ENCODE data around the gene RASGRF1. TPM values are rescaled to one million over a fixed set of nuclear protein-coding genes. Genes with fewer than 3 reads are reported as not detected.
A peak's percentile ranks its signal among the peaks of the same experiment; 100 is the strongest.

RASGRF1 gene
- total RNA-seq, 2 experiments from 2014 or later: not detected

DNA sequence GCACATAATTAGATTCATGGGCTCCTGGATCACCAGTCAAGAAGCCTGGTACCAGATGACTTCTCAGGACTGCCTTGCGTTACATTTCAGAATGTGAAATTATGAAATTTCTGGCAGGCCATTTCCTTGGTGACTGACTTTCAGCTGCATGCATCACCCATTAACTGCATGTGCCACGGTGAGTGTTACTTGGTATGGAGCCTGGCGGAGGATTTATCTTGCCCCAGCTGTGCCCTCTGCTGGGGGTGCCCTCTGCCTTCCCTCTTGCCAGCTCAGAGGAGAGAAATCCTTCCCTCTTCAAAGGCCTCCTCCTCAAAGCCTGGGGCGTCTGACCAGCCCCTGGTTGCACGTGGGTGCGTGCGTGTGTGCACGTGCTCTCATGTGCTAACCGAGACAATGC, 88.0 kb downstream of the RASGRF1 start:
- ChIA-PET POLR2A (no interaction called here), CTCF (no interaction called here)
- DNase-seq (peak in 2 of 14 experiments; percentile 23 to 43), ATAC-seq (ENCODE audit: poor library complexity) (no peak)
- H3K27me3 ChIP-seq (ENCODE audit: control insufficient read depth in 1 of 2, insufficient read depth in 2 of 2, low read length in 2 of 2): no peaks in the 10 kb centered on the region
- no peak for TF ChIP-seq CTCF (IDR thresholded peaks at IDR 0.05)
- H3K4me3 Mint-ChIP-seq: no peak overlapping the region
- H3K27me3 Mint-ChIP-seq: no peaks in the 10 kb centered on the region
- peaks cover 10% of the 10 kb centered on the region for H3K4me1 ChIP-seq (ENCODE audit: insufficient read depth, low read length)
- no peaks in the 10 kb centered on the region for H3K36me3 ChIP-seq (ENCODE audit: insufficient read depth, low read length)
- H3K9me3 Mint-ChIP-seq: no peaks in the 10 kb centered on the region
- intact Hi-C loops (cut with DNase I, micrococcal nuclease): no loop called here
- H3K9me3 ChIP-seq (ENCODE audit: control insufficient read depth in 1 of 2, insufficient read depth in 1 of 2, low read length in 2 of 2): no peaks in the 10 kb centered on the region
- no peak overlapping the region for H3K4me3 ChIP-seq (ENCODE audit: low read length)
- H3K36me3 Mint-ChIP-seq (ENCODE audit: low read depth): no peaks in the 10 kb centered on the region
- H3K27ac Mint-ChIP-seq: no peak overlapping the region
- H3K4me1 Mint-ChIP-seq (ENCODE audit: low read depth): peaks cover 4% of the 10 kb centered on the region
- H3K27ac ChIP-seq (ENCODE audit: low read depth in 1 of 2, low read length in 2 of 2): no peak overlapping the region

- no peak overlapping the region for H3K4me3 Mint-ChIP-seq
These were observed 90.9 kb downstream of the RASGRF1 start for GRCh38 chr15:78999636-79000035.

DNA sequence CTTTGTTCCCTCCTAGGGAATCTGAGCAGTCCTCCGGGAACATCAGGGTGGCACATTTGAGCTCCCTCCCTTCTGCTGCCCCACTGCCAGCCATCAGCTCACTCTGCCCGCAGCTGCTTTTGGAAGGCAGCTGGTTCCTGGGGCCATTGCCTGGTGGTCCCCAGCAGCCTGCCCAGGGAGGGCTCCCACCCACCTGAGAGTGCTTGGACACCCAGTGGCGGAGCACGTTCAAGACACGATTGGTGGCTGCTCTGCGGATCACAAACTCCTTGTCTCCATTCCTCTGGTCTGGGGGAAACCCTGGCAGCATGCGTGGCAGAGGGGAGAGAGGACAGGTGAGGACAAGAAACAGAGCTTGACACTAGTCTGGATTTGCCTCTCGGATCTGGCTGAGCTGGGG, 92.1 kb downstream of the RASGRF1 start:
- Mint-ChIP-seq H3K9me3 (no peaks in the 10 kb centered on the region), H3K4me1 (ENCODE audit: low read depth) (no peaks in the 10 kb centered on the region), H3K36me3 (ENCODE audit: low read depth) (no peaks in the 10 kb centered on the region), H3K27ac (no peak overlapping the region), H3K4me3 (no peak overlapping the region), H3K27me3 (no peaks in the 10 kb centered on the region)
- ChIA-PET POLR2A (interaction anchor here (0.5 kb wide), 1 partner anchor 119 kb away, joined by 4 read pairs; no protein-coding TSS in a partner anchor), CTCF (no interaction called here)
- Histone ChIP-seq H3K27me3 (ENCODE audit: control insufficient read depth in 1 of 2, insufficient read depth in 2 of 2, low read length in 2 of 2) (no peaks in the 10 kb centered on the region), H3K9me3 (ENCODE audit: control insufficient read depth in 1 of 2, insufficient read depth in 1 of 2, low read length in 2 of 2) (no peaks in the 10 kb centered on the region), H3K36me3 (ENCODE audit: insufficient read depth, low read length) (no peaks in the 10 kb centered on the region), H3K4me1 (ENCODE audit: insufficient read depth, low read length) (no peaks in the 10 kb centered on the region), H3K27ac (ENCODE audit: low read depth in 1 of 2, low read length in 2 of 2) (no peak overlapping the region), H3K4me3 (ENCODE audit: low read length) (no peak overlapping the region)
- TF ChIP-seq CTCF (IDR thresholded peaks at IDR 0.05): no peak
- DNase-seq (no peak), ATAC-seq (ENCODE audit: poor library complexity) (no peak)
- intact Hi-C loops (cut with DNase I, micrococcal nuclease): no loop called here

More at GRCh38 chr15:78999636-79000035, 90.9 kb downstream of the RASGRF1 start:
- H3K27me3 Mint-ChIP-seq: no peaks in the 10 kb centered on the region
- DNase-seq (no peak), ATAC-seq (ENCODE audit: poor library complexity) (no peak)
- Histone ChIP-seq H3K4me1 (ENCODE audit: insufficient read depth, low read length) (peaks cover 4% of the 10 kb centered on the region), H3K27me3 (ENCODE audit: control insufficient read depth in 1 of 2, insufficient read depth in 2 of 2, low read length in 2 of 2) (no peaks in the 10 kb centered on the region), H3K27ac (ENCODE audit: low read depth in 1 of 2, low read length in 2 of 2) (no peak overlapping the region), H3K4me3 (ENCODE audit: low read length) (no peak overlapping the region), H3K9me3 (ENCODE audit: control insufficient read depth in 1 of 2, insufficient read depth in 1 of 2, low read length in 2 of 2) (no peaks in the 10 kb centered on the region), H3K36me3 (ENCODE audit: insufficient read depth, low read length) (no peaks in the 10 kb centered on the region)
- intact Hi-C loops (cut with DNase I, micrococcal nuclease): no loop called here
- ChIA-PET POLR2A (no interaction called here), CTCF (no interaction called here)
- H3K9me3 Mint-ChIP-seq: no peaks in the 10 kb centered on the region
- no peaks in the 10 kb centered on the region for H3K36me3 Mint-ChIP-seq (ENCODE audit: low read depth)
- H3K27ac Mint-ChIP-seq: no peak overlapping the region
- no peak for TF ChIP-seq CTCF (IDR thresholded peaks at IDR 0.05)
- H3K4me1 Mint-ChIP-seq (ENCODE audit: low read depth): peaks cover 3% of the 10 kb centered on the region
